GM18909 (cell line): Measurements from ENCODE around the gene PRR32.
A peak's percentile ranks its signal among the peaks of the same experiment; 100 is the strongest.
"Not testable (repeated sequence)": the region's sequence is repeated elsewhere in the genome, so short reads cannot be mapped to it uniquely, and the experiment has no call there.

Experiments used
- ATAC-seq: cut with Tn5 transposase; IDR thresholded peaks from one replicate; pipeline ENCODE4 v1.9.1; 2021; ENCODE audit warnings: mild to moderate bottlenecking; ENCODE audit not compliant: unreplicated experiment, poor library complexity

PRR32 gene

GRCh38 chrX:126819429-126819828 is at the start of gene PRR32:
Gene PRR32 (plus strand): TSS chrX:126819729. CDS start chrX:126819844, 115 bp downstream.
- ATAC-seq: no peak

DNA sequence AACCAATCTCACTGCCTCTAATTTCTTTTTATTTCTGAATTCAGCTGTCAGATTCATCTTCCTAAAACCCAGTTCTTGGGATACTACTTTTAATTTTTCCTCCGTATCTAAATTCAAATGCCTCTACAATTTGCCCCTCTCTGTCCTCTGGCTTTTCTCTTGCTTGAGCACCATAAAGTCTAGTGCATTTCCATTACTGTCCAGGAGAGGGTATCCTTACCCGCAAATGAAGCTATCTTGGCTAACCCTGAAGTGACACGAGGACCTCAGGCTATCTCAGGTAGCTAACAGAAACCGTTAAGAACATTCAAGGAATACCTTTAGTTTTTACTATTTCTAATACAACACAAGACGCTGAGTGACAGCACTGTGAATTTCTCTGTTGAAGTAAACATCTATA is 49.4 kb upstream of the PRR32 start:
- ATAC-seq: peak; percentile 80

DNA sequence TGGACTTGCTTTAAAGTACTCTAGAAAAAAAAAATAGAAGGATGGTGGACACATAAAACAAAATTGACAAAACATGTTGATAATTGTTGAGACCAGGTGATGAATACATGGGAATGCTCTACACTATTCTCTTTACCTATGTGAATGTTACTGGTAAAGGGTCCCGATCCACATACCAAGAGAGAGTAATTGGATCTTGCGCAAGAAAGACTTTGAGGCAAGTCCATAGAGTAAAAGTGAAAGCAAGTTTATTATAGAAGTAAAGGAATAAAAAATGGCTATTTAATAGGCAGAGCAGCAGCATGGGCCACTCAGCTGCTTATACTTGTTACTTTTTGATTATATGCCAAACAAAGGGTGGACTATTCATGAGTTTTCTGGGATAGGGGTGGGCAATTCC is 34.0 kb upstream of the PRR32 start:
- no peak for ATAC-seq

GRCh38 chrX:126799059-126799458 is 20.5 kb upstream of the PRR32 start:
- ATAC-seq: no peak

DNA sequence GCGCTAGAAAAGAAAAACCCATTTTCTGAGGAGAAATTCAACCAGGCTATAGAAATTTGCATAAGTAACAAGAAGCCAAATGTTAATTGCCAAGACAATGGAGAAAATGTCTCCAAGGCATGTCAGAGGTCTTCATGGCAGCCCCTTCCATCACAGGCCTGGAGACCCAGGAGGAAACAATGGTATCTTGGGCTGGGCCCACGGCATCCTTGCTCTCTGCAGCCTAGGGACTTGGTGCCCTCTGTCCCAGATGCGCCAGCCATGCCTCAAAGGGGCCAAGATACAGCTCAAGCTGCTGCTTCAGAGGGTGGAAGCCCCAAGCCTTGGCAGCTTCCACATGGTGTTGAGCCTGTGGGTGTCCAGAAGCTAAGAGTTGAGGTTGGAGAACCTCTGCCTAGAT is 12.7 kb upstream of the PRR32 start:
- ATAC-seq: not testable (repeated sequence)

DNA sequence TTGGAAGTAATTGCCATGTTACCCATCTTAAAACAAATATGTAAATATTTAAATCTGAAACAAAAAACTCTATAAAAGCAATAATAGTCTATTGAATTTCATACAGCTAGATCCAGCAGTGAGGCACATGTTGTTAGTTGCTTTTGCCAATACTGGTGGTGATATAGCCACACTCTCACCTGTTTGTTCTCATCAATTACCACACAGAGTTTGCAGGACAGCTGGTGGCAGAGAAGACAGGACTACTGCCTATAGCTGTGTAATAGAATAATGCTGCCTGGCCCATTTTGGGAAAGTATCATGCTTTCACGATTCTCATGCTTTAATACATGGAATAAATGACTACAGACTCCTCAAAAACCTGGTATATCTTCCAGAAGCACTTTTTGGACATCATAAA is 3.7 kb upstream of the PRR32 start:
- ATAC-seq: no peak

DNA sequence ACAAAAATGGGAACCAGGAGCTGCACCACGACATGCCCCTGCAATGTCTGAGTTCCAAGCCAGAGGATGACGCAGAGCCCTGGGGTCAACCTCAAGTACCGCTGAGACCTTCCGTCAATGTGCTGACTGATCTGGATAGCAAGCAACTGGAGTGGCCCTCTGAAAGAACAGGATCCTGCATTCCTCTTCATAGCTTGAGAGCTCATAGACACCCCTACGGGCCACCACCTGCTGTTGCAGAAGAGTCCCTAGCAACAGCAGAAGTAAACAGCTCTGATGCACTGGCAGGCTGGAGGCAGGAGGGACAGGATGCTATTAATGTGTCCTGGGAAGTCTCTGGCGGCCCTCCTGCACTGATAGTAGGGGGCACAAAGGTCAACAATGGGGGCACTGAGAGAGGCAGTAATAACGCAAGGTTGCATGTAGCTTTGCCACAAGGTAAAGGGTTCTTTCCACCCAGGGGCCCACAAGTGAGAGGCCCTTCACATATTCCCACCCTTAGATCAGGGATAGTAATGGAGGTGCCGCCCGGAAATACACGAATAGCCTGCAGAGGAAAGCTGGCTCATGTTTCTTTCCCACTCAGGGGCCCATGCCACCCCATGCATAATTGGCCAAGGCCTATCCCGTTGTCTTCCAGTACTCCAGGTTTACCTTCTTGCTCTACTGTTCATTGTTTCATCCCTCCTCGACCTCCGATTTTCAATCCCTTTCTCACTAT is 1.3 kb downstream of the PRR32 start:
- ATAC-seq: no peak

- ATAC-seq: no peak
Measured at GRCh38 chrX:126824338-126825007, 4.9 kb downstream of the PRR32 start.

- ATAC-seq: no peak
Measured at GRCh38 chrX:126825566-126826193, 6.2 kb downstream of the PRR32 start.

- no peak for ATAC-seq
Measured at GRCh38 chrX:126836186-126836585, 16.7 kb downstream of the PRR32 start.

GRCh38 chrX:126847143-126847542 is 27.6 kb downstream of the PRR32 start:
- no peak for ATAC-seq

- ATAC-seq: no peak
Measured at GRCh38 chrX:126855839-126856524, 36.5 kb downstream of the PRR32 start.
